Measurements from ENCODE around the gene ZG16B. TPM values are rescaled to one million over a fixed set of nuclear protein-coding genes. Genes with fewer than 3 reads are reported as not detected.

Gene ZG16B
- total and polyA plus RNA-seq, 2 of the 8 experiments (the other 6 are each of a cell fraction or from before 2014, with no cell fraction given), result 0.11 TPM; not detected in 1

GRCh38 chr16:2818272-2818876 is 11.7 kb upstream of the ZG16B start:
- Histone ChIP-seq H3K27me3 (replicated peaks in 1 of 4; ENCODE audit: control insufficient read depth in 3 of 4, extremely low read depth in 1 of 4, insufficient read depth in 3 of 4, low read length in 3 of 4) (no peaks in the 10 kb centered on the region), H4K5ac (ENCODE audit: insufficient read length, low read depth, low read length) (no peak overlapping the region), H3K36me3 (ENCODE audit: control insufficient read depth in 2 of 4, insufficient read depth in 4 of 4, low read length in 3 of 4) (no peaks in the 10 kb centered on the region), H3K9ac (replicated peaks in 1 of 4; ENCODE audit: extremely low read depth in 1 of 4, low read depth in 3 of 4, low read length in 3 of 4) (no peak overlapping the region), H3K27ac (ENCODE audit: low read depth, low read length) (no peak overlapping the region), H2AK5ac (ENCODE audit: low read depth, low read length) (no peak overlapping the region), H2BK12ac (ENCODE audit: low read depth, low read length) (no peak overlapping the region; the same call in 1 of the 2 replicates), H3K4me2 (ENCODE audit: insufficient read depth in 1 of 2, low read depth in 2 of 2, low read length in 2 of 2) (no peak overlapping the region), H2BK20ac (ENCODE audit: low read length) (no peak overlapping the region), H3K23me2 (ENCODE audit: low read depth, low read length) (no peaks in the 10 kb centered on the region), H4K8ac (ENCODE audit: extremely low read depth, insufficient read depth, low read length) (peak overlapping the region; percentile 84), H3K56ac (replicated peaks; ENCODE audit: insufficient read length, low read depth, low read length) (no peak overlapping the region), H3K79me2 (ENCODE audit: control insufficient read depth in 1 of 2, insufficient read depth in 2 of 2, low read length in 2 of 2) (no peaks in the 10 kb centered on the region), H3K79me1 (ENCODE audit: low read depth, low read length) (no peaks in the 10 kb centered on the region), H2BK120ac (replicated peaks; ENCODE audit: low read depth, low read length) (no peak overlapping the region), H3K4me3 (ENCODE audit: extremely low read depth in 1 of 4, insufficient read depth in 2 of 4, low read depth in 3 of 4, low read length in 4 of 4) (no peak overlapping the region), H2BK5ac (ENCODE audit: low read depth, low read length) (no peak overlapping the region), H4K91ac (replicated peaks; ENCODE audit: insufficient read length, low read length) (no peak overlapping the region), H3K4me1 (replicated peaks in 1 of 4; ENCODE audit: control insufficient read depth in 3 of 4, insufficient read depth in 4 of 4, low read length in 3 of 4) (peaks cover 0 to 4% (median 0%) of the 10 kb centered on the region in 4 experiments; a peak in 1 of 7 replicates), H4K20me1 (replicated peaks in 1 of 2; ENCODE audit: control insufficient read depth in 1 of 2, insufficient read depth in 2 of 2, low read length in 2 of 2) (no peaks in the 10 kb centered on the region), H2BK15ac (ENCODE audit: low read length) (no peak overlapping the region), H3K23ac (ENCODE audit: insufficient read length) (no peak overlapping the region), H3K14ac (ENCODE audit: insufficient read length) (no peak overlapping the region), H3K18ac (ENCODE audit: extremely low read depth, low read length) (no peak overlapping the region), H3K9me3 (ENCODE audit: insufficient read depth in 2 of 2, low read depth in 1 of 2, low read length in 1 of 2) (no peaks in the 10 kb centered on the region), H2AFZ (ENCODE audit: low read length) (no peak overlapping the region), H3K4ac (replicated peaks; ENCODE audit: insufficient read length, low read depth, low read length) (no peak overlapping the region)
- CTCF ChIA-PET (ENCODE audit: partially characterized antibody), result interaction anchor here (1.4 kb wide), 1 partner anchor 52 kb away, joined by 4 read pairs; no protein-coding TSS in a partner anchor
- DNase-seq (ENCODE audit: low read depth in 1 of 2, low spot score in 2 of 2) (no peak), FAIRE-seq (no peak)
- POLR2A ChIA-PET (ENCODE audit: partially characterized antibody), result no interaction called here
- 93% methylated on average over 10 of the region's 10 CpGs; no CpG with 5 or more reads in 1 of the 2 experiments for WGBS, 2 experiments (ENCODE audit: extremely low coverage in 1 of 2, insufficient coverage in 1 of 2, insufficient read length in 1 of 2, insufficient replicate concordance in 2 of 2, low coverage in 1 of 2, low lambda C conversion rate in 2 of 2, missing lambda C conversion rate in 1 of 2)
- TF ChIP-seq BCL11A (IDR thresholded peaks at IDR 0.05; ENCODE audit: low read depth in 2 of 2, low read length in 2 of 2), result no peak
- TF ChIP-seq CBX8 (IDR thresholded peaks at IDR 0.05; ENCODE audit: borderline replicate concordance, low read depth, low read length), result no peak
- TF ChIP-seq YY1 (IDR thresholded peaks at IDR 0.05; ENCODE audit: low read depth, low read length), result no peak
- no peak for TF ChIP-seq USF2 (IDR thresholded peaks at IDR 0.05; ENCODE audit: low read length)
- TF ChIP-seq CREB1 (IDR thresholded peaks at IDR 0.05), result no peak
- TF ChIP-seq, protein P1, sequence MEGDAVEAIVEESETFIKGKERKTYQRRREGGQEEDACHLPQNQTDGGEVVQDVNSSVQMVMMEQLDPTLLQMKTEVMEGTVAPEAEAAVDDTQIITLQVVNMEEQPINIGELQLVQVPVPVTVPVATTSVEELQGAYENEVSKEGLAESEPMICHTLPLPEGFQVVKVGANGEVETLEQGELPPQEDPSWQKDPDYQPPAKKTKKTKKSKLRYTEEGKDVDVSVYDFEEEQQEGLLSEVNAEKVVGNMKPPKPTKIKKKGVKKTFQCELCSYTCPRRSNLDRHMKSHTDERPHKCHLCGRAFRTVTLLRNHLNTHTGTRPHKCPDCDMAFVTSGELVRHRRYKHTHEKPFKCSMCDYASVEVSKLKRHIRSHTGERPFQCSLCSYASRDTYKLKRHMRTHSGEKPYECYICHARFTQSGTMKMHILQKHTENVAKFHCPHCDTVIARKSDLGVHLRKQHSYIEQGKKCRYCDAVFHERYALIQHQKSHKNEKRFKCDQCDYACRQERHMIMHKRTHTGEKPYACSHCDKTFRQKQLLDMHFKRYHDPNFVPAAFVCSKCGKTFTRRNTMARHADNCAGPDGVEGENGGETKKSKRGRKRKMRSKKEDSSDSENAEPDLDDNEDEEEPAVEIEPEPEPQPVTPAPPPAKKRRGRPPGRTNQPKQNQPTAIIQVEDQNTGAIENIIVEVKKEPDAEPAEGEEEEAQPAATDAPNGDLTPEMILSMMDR (IDR thresholded peaks at IDR 0.05; ENCODE audit: control extremely low read depth in 1 of 3, insufficient read depth in 1 of 3, low read depth in 1 of 3, low read length in 3 of 3), result no peak
- no peak for TF ChIP-seq KDM1A (IDR thresholded peaks at IDR 0.05; ENCODE audit: borderline replicate concordance, low read length)
- TF ChIP-seq EP300 (IDR thresholded peaks at IDR 0.05; ENCODE audit: borderline replicate concordance in 1 of 2, low read depth in 2 of 2, low read length in 2 of 2), result no peak
- no peak for TF ChIP-seq EZH2 (IDR thresholded peaks at IDR 0.05; ENCODE audit: low read depth, low read length, severe bottlenecking)

Measured in H1 (cell line).